Esophagus squamous epithelium (tissue), 4 donors: ENCODE data around the gene RNF169.

Source experiments
- POLR2A ChIP-seq, 4 donors: fragments of 450-650 bp; IDR thresholded peaks; one replicate each; pipeline ENCODE4 v1.6.1; 2017; ENCODE audit warnings: antibody characterized with exemption in 4 of 4, mild to moderate bottlenecking in 4 of 4, moderate library complexity in 3 of 4
- TF ChIP-seq, protein P1 (sequence below), 6 experiments: fragments of 450-650 bp in 4 of 6; fragments of 200-600 bp in 2 of 6; sonication (generic) in 2 of 6; IDR thresholded peaks; one replicate each; pipeline ENCODE4 v1.5.1; 2016 to 2019; ENCODE audit warnings: antibody characterized with exemption in 6 of 6, mild to moderate bottlenecking in 4 of 6, moderate library complexity in 4 of 6

DNA sequence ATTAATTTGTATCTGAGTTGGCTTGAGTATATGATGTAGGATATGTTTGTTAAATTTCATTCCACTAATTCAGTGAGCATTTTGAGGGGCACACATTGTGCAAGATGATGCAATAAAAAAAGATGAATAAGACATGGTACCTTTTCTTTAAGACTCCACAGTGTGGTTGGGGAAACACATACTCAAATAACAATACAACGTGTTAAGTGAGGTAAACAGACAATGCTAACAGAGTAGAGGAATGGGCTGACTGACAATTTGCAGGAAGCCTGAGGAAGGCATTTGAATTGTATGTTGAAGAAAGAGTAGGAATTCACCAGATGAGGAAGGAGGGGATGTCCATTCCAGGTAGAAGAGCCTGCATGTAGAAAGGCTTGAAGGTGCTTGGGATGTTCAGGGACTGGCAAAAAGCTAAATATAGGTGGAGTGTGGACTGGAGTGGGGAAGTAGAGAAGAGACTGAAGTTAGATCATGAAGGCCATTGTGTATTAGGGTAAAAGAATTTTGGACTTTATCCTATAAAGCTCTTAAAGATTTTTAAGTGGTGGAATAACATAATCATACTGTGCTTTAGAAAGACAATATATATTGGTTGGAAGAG, 6.8 kb downstream of the RNF169 start:
- TF ChIP-seq POLR2A (IDR thresholded peaks at IDR 0.05), result no peak
- TF ChIP-seq, protein P1, sequence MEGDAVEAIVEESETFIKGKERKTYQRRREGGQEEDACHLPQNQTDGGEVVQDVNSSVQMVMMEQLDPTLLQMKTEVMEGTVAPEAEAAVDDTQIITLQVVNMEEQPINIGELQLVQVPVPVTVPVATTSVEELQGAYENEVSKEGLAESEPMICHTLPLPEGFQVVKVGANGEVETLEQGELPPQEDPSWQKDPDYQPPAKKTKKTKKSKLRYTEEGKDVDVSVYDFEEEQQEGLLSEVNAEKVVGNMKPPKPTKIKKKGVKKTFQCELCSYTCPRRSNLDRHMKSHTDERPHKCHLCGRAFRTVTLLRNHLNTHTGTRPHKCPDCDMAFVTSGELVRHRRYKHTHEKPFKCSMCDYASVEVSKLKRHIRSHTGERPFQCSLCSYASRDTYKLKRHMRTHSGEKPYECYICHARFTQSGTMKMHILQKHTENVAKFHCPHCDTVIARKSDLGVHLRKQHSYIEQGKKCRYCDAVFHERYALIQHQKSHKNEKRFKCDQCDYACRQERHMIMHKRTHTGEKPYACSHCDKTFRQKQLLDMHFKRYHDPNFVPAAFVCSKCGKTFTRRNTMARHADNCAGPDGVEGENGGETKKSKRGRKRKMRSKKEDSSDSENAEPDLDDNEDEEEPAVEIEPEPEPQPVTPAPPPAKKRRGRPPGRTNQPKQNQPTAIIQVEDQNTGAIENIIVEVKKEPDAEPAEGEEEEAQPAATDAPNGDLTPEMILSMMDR (IDR thresholded peaks at IDR 0.05), result no peak
